ENCODE data around the gene MRPL52. TPM values are rescaled to one million over a fixed set of nuclear protein-coding genes. Genes with fewer than 3 reads are reported as not detected.

MRPL52 gene
- total RNA-seq, 1 experiment from 2014 or later, result 180 TPM

- H3K4me1 ChIP-seq (ENCODE audit: insufficient read depth, low read length), result peaks cover 14% of the 10 kb centered on the region; the same call in 1 of the 2 replicates
- DNase-seq, result no peak
- H3K27ac ChIP-seq (ENCODE audit: low read length), result no peak overlapping the region
- ATAC-seq, result no peak
- no peaks in the 10 kb centered on the region for H3K9me2 ChIP-seq (replicated peaks; ENCODE audit: low read length)
- POLR2A ChIA-PET (ENCODE audit: unreplicated experiment), result no interaction called here
- H3K4me3 ChIP-seq (ENCODE audit: low read length), result no peak overlapping the region
- intact Hi-C loops (cut with micrococcal nuclease), result no loop called here
- TF ChIP-seq EZH2phosphoT487 (IDR thresholded peaks at IDR 0.05; ENCODE audit: borderline replicate concordance, low read length) (no peak), EZH2 (IDR thresholded peaks at IDR 0.05; ENCODE audit: low read length, unreplicated experiment) (no peak)
- TF ChIP-seq, protein P1, sequence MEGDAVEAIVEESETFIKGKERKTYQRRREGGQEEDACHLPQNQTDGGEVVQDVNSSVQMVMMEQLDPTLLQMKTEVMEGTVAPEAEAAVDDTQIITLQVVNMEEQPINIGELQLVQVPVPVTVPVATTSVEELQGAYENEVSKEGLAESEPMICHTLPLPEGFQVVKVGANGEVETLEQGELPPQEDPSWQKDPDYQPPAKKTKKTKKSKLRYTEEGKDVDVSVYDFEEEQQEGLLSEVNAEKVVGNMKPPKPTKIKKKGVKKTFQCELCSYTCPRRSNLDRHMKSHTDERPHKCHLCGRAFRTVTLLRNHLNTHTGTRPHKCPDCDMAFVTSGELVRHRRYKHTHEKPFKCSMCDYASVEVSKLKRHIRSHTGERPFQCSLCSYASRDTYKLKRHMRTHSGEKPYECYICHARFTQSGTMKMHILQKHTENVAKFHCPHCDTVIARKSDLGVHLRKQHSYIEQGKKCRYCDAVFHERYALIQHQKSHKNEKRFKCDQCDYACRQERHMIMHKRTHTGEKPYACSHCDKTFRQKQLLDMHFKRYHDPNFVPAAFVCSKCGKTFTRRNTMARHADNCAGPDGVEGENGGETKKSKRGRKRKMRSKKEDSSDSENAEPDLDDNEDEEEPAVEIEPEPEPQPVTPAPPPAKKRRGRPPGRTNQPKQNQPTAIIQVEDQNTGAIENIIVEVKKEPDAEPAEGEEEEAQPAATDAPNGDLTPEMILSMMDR (conservative IDR thresholded peaks at IDR 0.05; ENCODE audit: low read depth, low read length), result no peak
- H4K20me1 ChIP-seq (ENCODE audit: low read length), result no peaks in the 10 kb centered on the region
- no peaks in the 10 kb centered on the region for H3K9me3 ChIP-seq (ENCODE audit: low read length)
- no peak overlapping the region for H3K9ac ChIP-seq (ENCODE audit: low read length)
- no peaks in the 10 kb centered on the region for H3F3A ChIP-seq (ENCODE audit: low read length, unreplicated experiment)
- peaks cover 5% of the 10 kb centered on the region; the same call in 1 of the 2 replicates for H3K79me2 ChIP-seq (ENCODE audit: low read length)
- BruUV-seq (replicated peaks), result no TSS peak
- H3K36me3 ChIP-seq (ENCODE audit: low read depth, low read length), result peaks cover 27% of the 10 kb centered on the region; the same call in 1 of the 2 replicates
- CTCF ChIA-PET, result no interaction called here
- no peaks in the 10 kb centered on the region for H3K27me3 ChIP-seq (ENCODE audit: low read length)
- H2AFZ ChIP-seq (ENCODE audit: low read length), result no peak overlapping the region
- no peak overlapping the region for H3K4me2 ChIP-seq (ENCODE audit: low read length)
Measured at GRCh38 chr14:22878271-22879246, 48.9 kb downstream of the MRPL52 start.

GRCh38 chr14:22882064-22882463 lies 52.4 kb downstream of the MRPL52 start:
- Histone ChIP-seq H3K9ac (ENCODE audit: low read length) (no peak overlapping the region), H3F3A (ENCODE audit: low read length, unreplicated experiment) (no peaks in the 10 kb centered on the region), H3K79me2 (ENCODE audit: low read length) (no peaks in the 10 kb centered on the region), H2AFZ (ENCODE audit: low read length) (no peak overlapping the region), H3K27me3 (ENCODE audit: low read length) (no peaks in the 10 kb centered on the region), H3K9me3 (ENCODE audit: low read length) (no peaks in the 10 kb centered on the region), H4K20me1 (ENCODE audit: low read length) (no peaks in the 10 kb centered on the region), H3K4me3 (ENCODE audit: low read length) (no peak overlapping the region), H3K4me2 (ENCODE audit: low read length) (no peak overlapping the region), H3K27ac (ENCODE audit: low read length) (no peak overlapping the region), H3K9me2 (replicated peaks; ENCODE audit: low read length) (no peaks in the 10 kb centered on the region), H3K4me1 (ENCODE audit: insufficient read depth, low read length) (peaks cover 17% of the 10 kb centered on the region; the same call in 1 of the 2 replicates), H3K36me3 (ENCODE audit: low read depth, low read length) (peaks cover 8% of the 10 kb centered on the region; the same call in 1 of the 2 replicates)
- DNase-seq (no peak), ATAC-seq (0 out of 2 replicates have a peak, but pooled peaks have one; percentile 1)
- no peak for TF ChIP-seq EZH2 (IDR thresholded peaks at IDR 0.05; ENCODE audit: low read length, unreplicated experiment)
- TF ChIP-seq, protein P1 (conservative IDR thresholded peaks at IDR 0.05; ENCODE audit: low read depth, low read length), result no peak
- POLR2A ChIA-PET (ENCODE audit: unreplicated experiment), result no interaction called here
- CTCF ChIA-PET, result interaction anchor here (0.5 to 0.6 kb wide), 2 partner anchors 8 to 29 kb away, joined by 4 to 6 read pairs; no protein-coding TSS in a partner anchor
- BruUV-seq (replicated peaks), result no TSS peak
- intact Hi-C loops (cut with micrococcal nuclease), result no loop called here

All from PC-3 (cell line).